Kidney (tissue), 19 donors: Measurements from ENCODE around the gene CTAGE15. TPM values are rescaled to one million over a fixed set of nuclear protein-coding genes. Genes with fewer than 3 reads are reported as not detected.
"Not testable (repeated sequence)": the region's sequence is repeated elsewhere in the genome, so short reads cannot be mapped to it uniquely, and the experiment has no call there.

Experiments used
- DNase-seq, 5 donors: peaks; one replicate each; pipeline ENCODE4 v3.0.0-alpha.2; 2013 to 2020
- FAIRE-seq: peaks from 2 replicates; lab custom pipeline; 2012; peaks lifted over from hg19 to GRCh38; lab: Jason Lieb, UNC
- H3K27ac ChIP-seq, 2 donors: one replicate each; pipeline ENCODE4 v1.7.0; 2013; ENCODE audit warnings: low read depth in 2 of 2, low read length in 2 of 2, inconsistent platforms in 1 of 2
- H3K27me3 ChIP-seq: one replicate; pipeline ENCODE4 v1.7.1; 2013; ENCODE audit warnings: low read length, inconsistent platforms; ENCODE audit not compliant: control insufficient read depth, insufficient read depth
- H3K36me3 ChIP-seq, 3 donors: one replicate each; pipeline versions ENCODE4 v1.7.0 to v1.7.1; 2013; ENCODE audit warnings: low read length in 3 of 3, control low read depth in 1 of 3, inconsistent platforms in 1 of 3; ENCODE audit not compliant: insufficient read depth in 3 of 3, control insufficient read depth in 2 of 3
- H3K4me1 ChIP-seq, 3 donors: one replicate each; pipeline versions ENCODE4 v1.7.0 to v1.7.1; 2013; ENCODE audit warnings: low read length in 3 of 3, inconsistent platforms in 1 of 3, low read depth in 1 of 3; ENCODE audit not compliant: control insufficient read depth in 2 of 3, insufficient read depth in 2 of 3
- H3K4me3 ChIP-seq, 3 donors: one replicate each; pipeline versions ENCODE4 v1.7.0 to v1.8.1; 2013; ENCODE audit warnings: low read length in 3 of 3, control low read depth in 1 of 3, inconsistent platforms in 1 of 3
- H3K9ac ChIP-seq, 3 donors: one replicate each; pipeline versions ENCODE4 v1.7.0 to v1.7.1; 2013; ENCODE audit warnings: low read length in 3 of 3, control low read depth in 1 of 3, inconsistent platforms in 1 of 3
- H3K9me3 ChIP-seq, 3 donors: one replicate each; pipeline versions ENCODE4 v1.7.0 to v1.7.1; 2013; ENCODE audit warnings: low read length in 3 of 3, control low read depth in 1 of 3, inconsistent platforms in 1 of 3; ENCODE audit not compliant: control insufficient read depth in 2 of 3, insufficient read depth in 1 of 3
- intact Hi-C: fragments of 100-400 bp; cut with DNase I; formaldehyde crosslinking; loops from one replicate; pipeline ENCODE4 v1.11.1; 2022
- long read RNA-seq, 10 donors: library from polyadenylated mRNA in 1 of 10; unstranded in 1 of 10; transcript quantifications; one replicate each; pipeline ENCODE4 v2.0.0 and lab custom pipeline, GENCODE V29; 2021 to 2026
- polyA plus RNA-seq: library from polyadenylated mRNA; stranded (reverse); fragments of 350-450 nt; fragmentation: Illumina TruSeq; extraction: RNeasy Lipid Tissue Mini Kit (QIAGEN cat#74804); gene quantifications from one replicate; pipeline ENCODE4 v1.2.3, GENCODE V29; 2014; ENCODE audit warnings: low read depth, low replicate concordance; ENCODE audit not compliant: insufficient read depth
- total RNA-seq: library from RNA; stranded (reverse); fragmentation: NEBNext Ultra II Directional; extraction: Animal tissue kit (Norgen Biotek cat#: 25700); gene quantifications from one replicate; pipeline ENCODE4 v1.2.1, GENCODE V29; 2021
- donor health status: control.
- donor health status: control.
- donor health status: DM: yes; HTN: yes; CAD: no.
- donor health status: Normal renal cell carcinoma (clear cell type).

The CTAGE15 gene, protein sequence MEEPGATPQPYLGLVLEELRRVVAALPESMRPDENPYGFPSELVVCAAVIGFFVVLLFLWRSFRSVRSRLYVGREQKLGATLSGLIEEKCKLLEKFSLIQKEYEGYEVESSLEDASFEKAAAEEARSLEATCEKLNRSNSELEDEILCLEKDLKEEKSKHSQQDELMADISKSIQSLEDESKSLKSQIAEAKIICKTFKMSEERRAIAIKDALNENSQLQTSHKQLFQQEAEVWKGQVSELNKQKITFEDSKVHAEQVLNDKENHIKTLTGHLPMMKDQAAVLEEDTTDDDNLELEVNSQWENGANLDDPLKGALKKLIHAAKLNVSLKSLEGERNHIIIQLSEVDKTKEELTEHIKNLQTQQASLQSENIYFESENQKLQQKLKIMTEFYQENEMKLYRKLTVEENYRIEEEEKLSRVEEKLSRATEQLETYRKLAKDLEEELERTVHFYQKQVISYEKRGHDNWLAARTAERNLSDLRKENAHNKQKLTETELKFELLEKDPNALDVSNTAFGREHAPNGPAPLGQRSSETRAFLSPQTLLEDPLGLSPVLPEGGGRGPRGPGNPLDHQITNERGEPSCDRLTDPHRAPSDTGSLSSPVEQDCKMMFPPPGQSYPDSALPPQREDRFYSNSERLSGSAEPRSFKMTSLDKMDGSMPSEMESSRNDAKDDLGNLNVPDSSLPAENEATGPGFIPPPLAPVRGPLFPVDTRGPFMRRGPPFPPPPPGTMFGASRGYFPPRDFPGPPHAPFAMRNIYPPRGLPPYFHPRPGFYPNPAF
- 2.2 TPM for total RNA-seq
- polyA plus RNA-seq: not detected
- long read RNA-seq, donor 1: 0 reads
- long read RNA-seq, donor 2: 0 reads
- long read RNA-seq, donor 3: 0 reads
- long read RNA-seq, donor 4: 0 reads
- long read RNA-seq, donor 5: 0 reads
- long read RNA-seq, donor 6: 0 reads
- long read RNA-seq, donor 7: 0 reads
- long read RNA-seq, donor 8: 0 reads
- long read RNA-seq, donor 9: 0 reads
- long read RNA-seq, donor 10, partial matches to known transcripts: 0 of 1 reads
- long read RNA-seq, donor 10, other reads (novel, unspliced or antisense): 0 of 1 reads

DNA sequence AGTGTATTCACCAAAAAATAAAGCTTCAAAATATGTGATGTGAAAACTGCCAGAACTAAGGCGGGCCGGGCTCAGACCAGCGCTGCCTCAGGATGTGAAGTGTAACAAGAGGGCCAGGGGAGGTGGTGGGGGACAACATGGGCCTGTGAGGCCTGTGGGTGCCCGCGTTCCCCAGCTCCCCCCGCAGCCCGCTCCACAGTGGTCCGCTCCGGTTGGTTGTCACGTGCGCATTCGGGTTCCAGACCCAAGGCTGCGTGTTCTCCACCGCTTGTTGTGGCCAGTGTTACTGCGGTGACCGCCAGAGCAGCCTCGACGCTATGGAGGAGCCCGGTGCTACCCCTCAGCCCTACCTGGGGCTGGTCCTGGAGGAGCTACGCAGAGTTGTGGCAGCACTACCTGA lies at the start of gene CTAGE15:
Gene CTAGE15, plus strand, starts transcription at position 301 of the 400 bp plus-strand sequence. Its CDS starts 17 bp downstream, at position 318.
- H3K27me3 ChIP-seq, H3K4me1 ChIP-seq, intact Hi-C loops, FAIRE-seq, H3K9ac ChIP-seq, H3K9me3 ChIP-seq, H3K4me3 ChIP-seq, H3K36me3 ChIP-seq, H3K27ac ChIP-seq, DNase-seq: not testable (repeated sequence)

DNA sequence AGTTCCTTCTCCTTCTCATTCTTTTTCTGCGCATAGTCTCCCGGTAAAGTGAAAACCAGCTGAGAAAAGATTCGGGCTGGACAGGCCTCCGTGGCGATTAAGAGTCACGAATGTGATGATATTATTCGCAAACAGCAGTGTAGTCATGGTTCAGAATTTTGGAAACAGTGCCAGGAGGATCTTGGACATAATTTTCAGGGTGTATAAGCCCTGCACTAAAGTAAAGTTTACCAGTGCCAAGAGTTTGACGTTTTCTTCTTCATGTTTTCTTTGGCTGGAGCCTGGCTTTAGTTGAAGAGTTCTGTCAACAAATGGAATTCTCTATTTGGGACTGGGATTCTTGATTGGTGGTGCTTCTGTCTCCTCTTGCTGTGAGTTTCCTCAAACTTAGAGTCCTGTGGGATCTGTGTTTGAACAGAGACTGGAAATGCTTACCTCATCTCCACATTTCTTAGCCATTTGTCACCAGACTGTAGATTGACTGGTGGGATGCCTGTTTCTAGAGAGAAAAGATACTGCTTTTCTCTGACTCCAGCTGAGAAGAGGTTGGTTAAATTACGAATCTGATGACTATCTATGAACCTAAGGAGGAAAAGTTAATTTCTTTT lies 49.2 kb upstream of the CTAGE15 start:
- H3K27me3 ChIP-seq, H3K4me3 ChIP-seq, FAIRE-seq, intact Hi-C loops, H3K27ac ChIP-seq, DNase-seq, H3K4me1 ChIP-seq, H3K9me3 ChIP-seq, H3K9ac ChIP-seq, H3K36me3 ChIP-seq: not testable (repeated sequence)

DNA sequence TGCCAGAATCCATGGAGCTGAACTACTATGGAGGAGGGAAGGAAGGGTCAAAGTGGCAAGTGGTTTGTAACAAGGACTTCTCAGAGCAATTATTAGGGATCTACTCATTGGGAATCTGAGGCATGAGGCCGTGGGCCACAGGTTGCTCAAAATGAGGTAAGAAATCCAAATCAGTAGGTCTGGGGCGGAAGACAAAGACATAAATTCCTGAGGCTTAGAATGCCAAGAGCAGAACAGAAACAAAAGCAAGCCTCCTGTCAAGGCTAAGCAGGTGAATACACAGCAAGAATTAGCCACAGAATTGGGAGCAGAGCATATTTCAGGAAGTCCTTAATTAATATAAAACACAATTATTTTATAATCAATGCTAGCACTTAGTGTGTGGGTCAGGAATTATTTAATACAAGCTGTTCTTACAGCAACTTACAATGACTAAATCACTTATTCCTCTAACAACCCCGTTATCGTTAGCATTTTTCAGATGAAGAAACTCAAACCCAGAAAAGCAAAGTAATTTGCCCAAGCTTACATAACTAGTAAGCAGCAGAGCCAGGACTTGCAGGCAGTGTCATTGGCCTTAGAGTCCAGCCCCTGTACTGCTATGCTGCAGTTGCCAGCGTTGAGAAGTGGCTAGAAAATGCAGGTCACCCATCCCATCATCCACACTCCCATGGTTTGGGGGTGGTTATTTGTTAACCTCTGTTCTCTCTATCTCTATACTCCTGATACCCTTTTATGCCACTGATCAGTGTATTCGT lies 40.3 kb upstream of the CTAGE15 start:
- H3K4me3 ChIP-seq, FAIRE-seq: not testable (repeated sequence)

GRCh38 chr7:143531932-143532331 lies 39.7 kb upstream of the CTAGE15 start:
- not testable (repeated sequence) for H3K9me3 ChIP-seq

More for the DNA sequence above, 40.3 kb upstream of the CTAGE15 start:
- H3K4me1 ChIP-seq, H3K27me3 ChIP-seq, H3K9me3 ChIP-seq, H3K9ac ChIP-seq, intact Hi-C loops, H3K27ac ChIP-seq, DNase-seq, H3K36me3 ChIP-seq: not testable (repeated sequence)

GRCh38 chr7:143533213-143533839 lies 38.3 kb upstream of the CTAGE15 start:
- FAIRE-seq: peak; percentile 29
- intact Hi-C loops, H3K9me3 ChIP-seq, H3K4me1 ChIP-seq, H3K27ac ChIP-seq, DNase-seq, H3K9ac ChIP-seq, H3K27me3 ChIP-seq, H3K36me3 ChIP-seq, H3K4me3 ChIP-seq: not testable (repeated sequence)

More at GRCh38 chr7:143531932-143532331, 39.7 kb upstream of the CTAGE15 start:
- H3K27ac ChIP-seq, FAIRE-seq, H3K27me3 ChIP-seq, H3K4me1 ChIP-seq, H3K4me3 ChIP-seq, H3K9ac ChIP-seq, intact Hi-C loops, H3K36me3 ChIP-seq, DNase-seq: not testable (repeated sequence)

- H3K36me3 ChIP-seq, H3K4me3 ChIP-seq, H3K9me3 ChIP-seq, H3K9ac ChIP-seq, FAIRE-seq, H3K27me3 ChIP-seq, H3K27ac ChIP-seq, intact Hi-C loops, H3K4me1 ChIP-seq, DNase-seq: not testable (repeated sequence)
Measured at GRCh38 chr7:143536443-143536842, 35.2 kb upstream of the CTAGE15 start.
